ENCODE measurements around the gene KRT83.
"Not testable (repeated sequence)": the region's sequence is repeated elsewhere in the genome, so short reads cannot be mapped to it uniquely, and the experiment has no call there.

The KRT83 gene

DNA sequence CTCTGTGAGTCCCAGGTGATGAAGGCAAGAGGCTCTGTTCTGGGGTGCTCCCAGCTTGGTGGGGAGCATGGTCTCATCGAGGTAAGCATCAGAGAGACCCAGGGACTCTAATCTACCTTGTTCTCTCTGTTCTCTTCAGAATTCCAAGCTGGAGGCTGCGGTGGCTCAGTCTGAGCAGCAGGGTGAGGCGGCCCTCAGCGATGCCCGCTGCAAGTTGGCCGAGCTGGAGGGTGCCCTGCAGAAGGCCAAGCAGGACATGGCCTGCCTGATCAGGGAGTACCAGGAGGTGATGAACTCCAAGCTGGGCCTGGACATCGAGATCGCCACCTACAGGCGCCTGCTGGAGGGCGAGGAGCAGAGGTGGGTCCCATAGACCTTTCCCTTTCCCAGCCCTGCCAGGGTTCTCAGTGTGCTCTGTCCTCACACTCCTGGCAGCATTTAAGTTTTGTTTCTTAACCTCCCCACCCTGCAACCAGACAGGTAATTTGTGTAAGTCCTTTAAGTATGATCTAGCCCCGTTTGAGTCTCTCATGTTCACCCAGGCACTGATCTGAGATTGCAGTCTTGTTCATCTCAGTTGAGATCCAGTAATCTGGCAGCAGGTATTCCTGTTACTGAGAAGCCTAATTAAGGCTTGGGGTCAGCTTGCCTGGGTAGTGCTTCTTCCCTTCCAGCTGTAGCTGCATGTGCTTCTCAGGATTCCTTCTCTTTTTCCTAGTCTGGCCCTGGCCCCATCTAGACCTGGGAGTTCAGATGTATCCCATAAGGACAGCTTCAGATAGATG is 15.1 kb downstream of the KRT83 start:
- TF ChIP-seq, protein P1, sequence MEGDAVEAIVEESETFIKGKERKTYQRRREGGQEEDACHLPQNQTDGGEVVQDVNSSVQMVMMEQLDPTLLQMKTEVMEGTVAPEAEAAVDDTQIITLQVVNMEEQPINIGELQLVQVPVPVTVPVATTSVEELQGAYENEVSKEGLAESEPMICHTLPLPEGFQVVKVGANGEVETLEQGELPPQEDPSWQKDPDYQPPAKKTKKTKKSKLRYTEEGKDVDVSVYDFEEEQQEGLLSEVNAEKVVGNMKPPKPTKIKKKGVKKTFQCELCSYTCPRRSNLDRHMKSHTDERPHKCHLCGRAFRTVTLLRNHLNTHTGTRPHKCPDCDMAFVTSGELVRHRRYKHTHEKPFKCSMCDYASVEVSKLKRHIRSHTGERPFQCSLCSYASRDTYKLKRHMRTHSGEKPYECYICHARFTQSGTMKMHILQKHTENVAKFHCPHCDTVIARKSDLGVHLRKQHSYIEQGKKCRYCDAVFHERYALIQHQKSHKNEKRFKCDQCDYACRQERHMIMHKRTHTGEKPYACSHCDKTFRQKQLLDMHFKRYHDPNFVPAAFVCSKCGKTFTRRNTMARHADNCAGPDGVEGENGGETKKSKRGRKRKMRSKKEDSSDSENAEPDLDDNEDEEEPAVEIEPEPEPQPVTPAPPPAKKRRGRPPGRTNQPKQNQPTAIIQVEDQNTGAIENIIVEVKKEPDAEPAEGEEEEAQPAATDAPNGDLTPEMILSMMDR (IDR thresholded peaks at IDR 0.05; ENCODE audit: borderline replicate concordance, insufficient read depth, low read depth, low read length), result peak; percentile 41; the same call in 1 of the 2 replicates
- H3K4me3 ChIP-seq (ENCODE audit: low read depth, low read length), result no peak overlapping the region

DNA sequence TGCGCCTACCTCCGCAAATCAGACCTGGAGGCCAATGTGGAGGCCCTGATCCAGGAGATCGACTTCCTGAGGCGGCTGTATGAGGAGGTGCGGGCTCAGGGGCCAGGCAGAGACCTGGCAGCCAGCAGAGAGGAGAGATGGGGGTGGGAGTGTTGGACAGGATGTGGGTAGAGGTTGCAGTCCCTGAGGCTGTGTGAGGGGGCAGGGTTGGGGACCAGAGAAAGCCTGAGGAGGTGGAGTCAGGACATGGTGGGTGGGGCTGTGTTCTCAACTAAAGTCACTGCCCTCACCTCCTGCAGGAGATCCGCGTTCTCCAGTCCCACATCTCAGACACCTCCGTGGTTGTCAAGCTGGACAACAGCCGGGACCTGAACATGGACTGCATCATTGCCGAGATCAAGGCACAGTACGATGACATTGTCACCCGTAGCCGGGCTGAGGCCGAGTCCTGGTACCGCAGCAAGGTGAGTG is 16.2 kb downstream of the KRT83 start:
- not testable (repeated sequence) for H3K4me3 ChIP-seq (ENCODE audit: low read depth, low read length)

DNA sequence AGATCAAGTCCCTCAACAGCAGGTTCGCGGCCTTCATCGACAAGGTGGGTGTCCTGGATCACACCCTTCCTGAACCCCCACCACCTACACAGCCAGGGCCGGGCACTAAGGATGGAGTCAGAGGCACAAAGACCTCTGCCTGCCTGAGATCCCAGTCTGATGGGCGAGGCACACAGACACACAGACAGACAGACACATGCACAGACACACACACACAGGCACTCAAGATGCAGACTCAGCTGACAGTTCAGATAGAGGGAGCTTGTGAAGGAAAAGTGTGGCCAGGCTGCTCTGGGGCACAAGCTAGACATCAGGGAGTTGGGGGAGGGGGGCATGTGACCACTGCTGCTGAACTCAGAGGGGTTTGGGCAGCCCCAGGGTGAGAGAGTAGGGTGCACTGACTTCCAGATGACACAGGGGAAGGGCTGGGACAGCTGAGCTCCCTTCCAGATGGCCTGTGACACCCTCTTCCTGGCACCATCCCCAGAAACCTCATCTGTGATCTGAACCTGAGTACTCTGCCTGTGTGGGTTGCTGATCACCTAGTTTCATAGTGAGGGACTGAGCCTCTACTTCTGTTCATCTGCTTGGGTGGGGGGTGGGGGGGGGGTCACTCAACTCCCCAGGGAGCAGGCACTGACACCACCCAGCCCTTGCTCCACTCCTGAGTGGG is 18.8 kb downstream of the KRT83 start:
- not testable (repeated sequence) for H3K4me3 ChIP-seq (ENCODE audit: low read depth, low read length)

DNA sequence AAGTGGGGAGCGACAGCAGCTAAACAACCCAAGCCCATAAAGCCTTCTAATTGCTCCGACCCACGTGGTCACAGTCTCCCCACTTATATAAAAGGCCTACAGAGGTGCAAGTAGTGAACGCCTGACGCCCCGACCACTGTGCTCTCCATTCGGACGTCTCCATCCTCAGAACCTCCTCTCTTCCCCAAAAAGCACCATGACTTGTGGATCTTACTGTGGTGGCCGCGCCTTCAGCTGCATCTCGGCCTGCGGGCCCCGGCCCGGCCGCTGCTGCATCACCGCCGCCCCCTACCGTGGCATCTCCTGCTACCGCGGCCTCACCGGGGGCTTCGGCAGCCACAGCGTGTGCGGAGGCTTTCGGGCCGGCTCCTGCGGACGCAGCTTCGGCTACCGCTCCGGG is 19.5 kb downstream of the KRT83 start:
- not testable (repeated sequence) for H3K4me3 ChIP-seq (ENCODE audit: low read depth, low read length)

DNA sequence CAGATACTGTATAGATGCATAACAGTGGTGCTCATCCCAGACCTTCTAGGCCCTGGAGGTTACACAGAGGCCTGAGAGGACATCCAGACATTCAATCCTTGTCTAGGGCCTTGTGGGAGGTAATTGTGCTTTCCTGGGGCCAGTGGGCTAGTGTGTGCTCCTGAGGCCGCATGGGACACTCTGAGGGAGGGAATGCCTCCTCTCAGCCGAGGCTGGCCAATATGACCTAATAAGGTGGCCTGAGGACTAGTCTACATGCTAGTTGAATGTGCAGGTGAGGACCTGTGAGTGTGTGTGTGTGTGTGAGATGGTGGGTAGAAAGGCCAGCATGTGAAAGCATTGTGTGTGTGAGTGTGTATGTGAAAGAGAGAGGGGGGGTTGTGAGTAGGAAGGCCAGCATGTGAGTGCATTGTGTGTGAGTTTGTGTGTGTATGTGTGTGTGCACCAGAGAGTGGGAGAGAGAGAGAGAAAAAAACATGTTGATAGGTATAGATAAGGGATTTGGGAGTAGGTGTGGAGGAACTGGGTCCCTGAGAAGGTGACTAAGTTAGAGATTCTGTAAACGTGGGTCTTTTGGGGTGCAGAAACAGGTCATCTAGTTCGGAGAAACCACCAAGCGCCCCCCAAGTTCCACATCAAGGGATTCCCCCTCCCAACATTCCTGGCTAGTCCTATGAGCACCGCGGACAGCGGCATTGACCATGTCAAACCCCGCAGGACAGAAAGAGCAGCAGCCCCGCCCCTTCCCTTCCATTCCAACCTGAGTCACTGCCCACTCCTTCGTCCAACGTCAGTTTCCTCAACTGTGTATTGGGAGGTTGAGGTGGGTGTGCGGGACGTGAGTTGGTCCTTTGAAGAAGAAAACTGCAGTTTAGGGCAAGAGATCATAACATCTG is 20.2 kb downstream of the KRT83 start:
- H3K4me3 ChIP-seq (ENCODE audit: low read depth, low read length), result no peak overlapping the region
- TF ChIP-seq, protein P1 (IDR thresholded peaks at IDR 0.05; ENCODE audit: borderline replicate concordance, insufficient read depth, low read depth, low read length), result no peak

DNA sequence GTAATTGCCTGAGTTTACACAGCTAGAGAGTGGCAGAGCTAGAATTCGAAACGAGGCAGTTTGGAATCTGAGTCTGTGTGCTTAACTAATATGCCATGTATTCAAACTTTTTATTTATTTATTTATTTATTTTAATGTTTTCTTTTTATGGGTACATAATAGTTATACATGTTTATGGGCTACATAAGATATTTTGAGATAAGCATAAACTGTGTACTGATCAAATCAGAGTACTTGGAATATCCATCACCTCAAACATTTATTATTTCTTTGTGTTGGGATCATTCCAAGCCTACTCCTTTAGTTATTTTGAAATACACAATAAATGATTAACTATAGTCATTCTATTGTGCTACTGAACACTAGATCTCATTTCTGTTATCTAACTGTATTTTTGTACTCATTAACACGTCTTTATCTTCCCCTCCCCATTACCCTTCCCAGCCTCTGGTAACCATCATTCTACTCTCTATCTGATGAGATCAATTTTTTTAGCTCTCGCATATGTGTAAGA is 22.5 kb downstream of the KRT83 start:
- H3K4me3 ChIP-seq (ENCODE audit: low read depth, low read length), result no peak overlapping the region
- TF ChIP-seq, protein P1 (IDR thresholded peaks at IDR 0.05; ENCODE audit: borderline replicate concordance, insufficient read depth, low read depth, low read length), result no peak

DNA sequence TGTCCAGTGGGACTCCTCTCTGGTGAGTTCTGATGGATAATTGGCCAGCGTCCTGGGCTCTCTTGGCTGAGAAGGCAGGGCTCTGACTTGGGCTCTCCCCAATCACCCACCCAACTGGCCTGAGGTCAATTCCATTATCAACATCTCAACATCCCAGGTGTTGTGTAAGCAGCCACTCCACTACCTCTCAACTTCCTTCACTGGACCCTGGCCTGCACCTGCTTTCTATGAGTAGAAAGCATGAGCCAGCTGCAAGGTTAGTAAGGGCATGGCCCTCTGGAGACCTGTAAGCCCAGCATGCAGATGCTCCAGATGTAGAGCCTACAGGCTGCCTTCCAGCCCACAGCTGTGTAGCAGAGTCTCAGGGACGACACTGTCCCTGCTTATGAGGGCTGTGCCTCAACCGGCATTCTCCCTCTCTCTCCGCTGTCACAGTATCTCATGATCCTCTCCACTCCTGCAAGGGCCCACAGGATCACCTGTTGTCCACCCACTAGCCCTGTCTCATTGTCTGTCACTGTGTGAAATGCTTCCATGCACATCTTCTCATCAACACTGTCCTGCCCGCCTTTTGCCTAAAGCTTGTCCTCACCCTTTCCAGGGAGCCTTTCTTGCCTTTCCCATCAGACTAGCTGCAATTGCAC is 24.5 kb downstream of the KRT83 start:
- no peak overlapping the region for H3K4me3 ChIP-seq (ENCODE audit: low read depth, low read length)
- TF ChIP-seq, protein P1 (IDR thresholded peaks at IDR 0.05; ENCODE audit: borderline replicate concordance, insufficient read depth, low read depth, low read length), result no peak

DNA sequence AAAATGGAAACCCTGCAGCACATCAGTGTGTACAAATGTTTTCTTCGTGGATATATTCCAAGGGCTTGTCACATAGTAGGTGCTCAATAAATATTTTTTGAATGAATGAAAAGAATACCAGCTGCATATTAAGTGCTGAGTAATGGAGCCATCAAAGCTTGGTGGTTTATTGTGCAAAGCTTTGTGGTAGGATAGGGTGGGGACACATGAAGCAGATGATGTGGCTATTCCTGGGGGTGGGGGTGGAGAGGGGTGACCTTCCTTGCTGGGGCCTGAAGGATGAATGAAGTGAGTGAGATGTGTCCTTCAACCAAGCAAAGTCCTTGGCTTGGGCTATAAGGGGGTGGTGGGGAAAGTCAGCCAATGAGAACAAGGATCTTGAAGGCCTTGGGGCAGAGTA is 25.5 kb downstream of the KRT83 start:
- H3K4me3 ChIP-seq (ENCODE audit: low read depth, low read length), result no peak overlapping the region
- TF ChIP-seq, protein P1 (IDR thresholded peaks at IDR 0.05; ENCODE audit: borderline replicate concordance, insufficient read depth, low read depth, low read length), result no peak

Data from GM12875 (cell line).